ENCODE data around the gene SGIP1. TPM values are rescaled to one million over a fixed set of nuclear protein-coding genes. Genes with fewer than 3 reads are reported as not detected.

The SGIP1 gene
- total RNA-seq, 1 experiment from 2014 or later: not detected

DNA sequence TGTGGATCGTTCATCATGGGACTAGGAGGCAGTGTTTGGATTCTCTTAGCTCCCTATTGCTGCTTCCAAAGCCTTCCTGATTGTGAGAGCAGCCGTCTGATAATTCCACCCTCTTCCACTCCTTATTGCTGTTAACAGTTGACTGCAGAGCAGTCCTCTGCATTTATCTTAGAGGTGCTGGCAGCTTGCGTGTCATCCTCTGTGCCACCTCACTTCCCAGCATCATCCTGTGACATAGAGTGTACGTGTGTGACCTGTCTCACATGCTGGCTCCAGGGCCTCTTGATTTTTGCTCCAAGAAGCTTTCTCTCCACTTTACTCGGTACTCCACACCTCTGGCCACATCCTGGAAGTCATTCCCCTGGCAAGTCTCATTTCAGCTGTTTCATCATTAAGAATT is 165.3 kb downstream of the SGIP1 start:
- ChIA-PET CTCF (no interaction called here), POLR2A (no interaction called here)
- Mint-ChIP-seq H3K9me3 (ENCODE audit: unreplicated experiment) (no peaks in the 10 kb centered on the region), H3K4me1 (ENCODE audit: low read depth, unreplicated experiment) (no peaks in the 10 kb centered on the region), H3K4me3 (ENCODE audit: unreplicated experiment) (no peak overlapping the region), H3K36me3 (ENCODE audit: insufficient read depth, unreplicated experiment) (no peaks in the 10 kb centered on the region), H3K27ac (ENCODE audit: unreplicated experiment) (no peak overlapping the region), H3K27me3 (ENCODE audit: insufficient read depth, unreplicated experiment) (no peaks in the 10 kb centered on the region)
- H3K9me3 ChIP-seq: no peaks in the 10 kb centered on the region
- no peak for DNase-seq
- H3K4me1 ChIP-seq: no peaks in the 10 kb centered on the region
- intact Hi-C loops (cut with micrococcal nuclease; ENCODE audit: unreplicated experiment): no loop called here
- no peaks in the 10 kb centered on the region for H3K36me3 ChIP-seq (ENCODE audit: control insufficient read depth, insufficient read depth, low read length)
- no peak overlapping the region for H3K4me3 ChIP-seq (ENCODE audit: low read depth, low read length)
- no peak for TF ChIP-seq CTCF (IDR thresholded peaks at IDR 0.05; ENCODE audit: insufficient read depth in 1 of 2, low read depth in 1 of 2, low read length in 1 of 2, severe bottlenecking in 1 of 2, unreplicated experiment in 1 of 2)
- no TSS peak for BruUV-seq (replicated peaks)
- H3K27me3 ChIP-seq (replicated peaks; ENCODE audit: control insufficient read depth, insufficient read depth, low read length): no peaks in the 10 kb centered on the region

DNA sequence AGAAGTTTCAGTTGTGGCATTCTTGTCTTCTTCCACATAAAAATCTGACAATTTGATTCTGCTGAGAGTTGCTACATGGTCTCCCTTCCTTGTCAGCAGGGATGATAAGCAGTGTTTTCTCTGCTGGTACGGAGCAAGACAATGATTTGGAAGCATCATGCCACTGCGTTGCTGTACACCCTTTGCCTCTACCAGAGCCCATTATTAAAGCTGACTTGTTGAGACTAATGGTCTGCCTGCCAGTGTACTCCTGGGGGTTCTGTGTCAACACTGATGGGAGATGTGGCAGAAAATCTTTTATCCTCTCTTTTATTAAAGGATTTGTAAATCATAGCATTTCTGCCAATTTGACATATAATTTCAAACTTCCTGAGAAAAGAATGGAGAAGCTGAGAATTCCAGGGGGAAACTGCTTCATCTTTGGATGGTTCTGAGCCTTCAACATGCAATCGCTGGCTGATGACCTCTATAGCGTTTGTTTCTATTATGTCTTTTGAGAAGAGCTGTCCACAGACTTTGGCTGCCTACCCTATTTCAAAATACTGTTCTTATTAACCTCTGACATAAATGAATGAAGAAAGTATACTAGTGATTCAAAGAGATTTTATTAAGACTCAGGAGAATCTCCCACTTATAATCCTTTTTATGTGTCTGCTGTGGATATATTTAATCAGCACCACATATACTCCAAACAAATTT is 170.4 kb downstream of the SGIP1 start:
- Mint-ChIP-seq H3K36me3 (ENCODE audit: insufficient read depth, unreplicated experiment) (no peaks in the 10 kb centered on the region), H3K4me3 (ENCODE audit: unreplicated experiment) (no peak overlapping the region), H3K4me1 (ENCODE audit: low read depth, unreplicated experiment) (no peaks in the 10 kb centered on the region), H3K27ac (ENCODE audit: unreplicated experiment) (no peak overlapping the region), H3K9me3 (ENCODE audit: unreplicated experiment) (no peaks in the 10 kb centered on the region), H3K27me3 (ENCODE audit: insufficient read depth, unreplicated experiment) (no peaks in the 10 kb centered on the region)
- no peak for TF ChIP-seq CTCF (IDR thresholded peaks at IDR 0.05; ENCODE audit: insufficient read depth in 1 of 2, low read depth in 1 of 2, low read length in 1 of 2, severe bottlenecking in 1 of 2, unreplicated experiment in 1 of 2)
- ChIA-PET CTCF (no interaction called here), POLR2A (no interaction called here)
- Histone ChIP-seq H3K27me3 (replicated peaks; ENCODE audit: control insufficient read depth, insufficient read depth, low read length) (no peaks in the 10 kb centered on the region), H3K4me3 (ENCODE audit: low read depth, low read length) (no peak overlapping the region), H3K36me3 (ENCODE audit: control insufficient read depth, insufficient read depth, low read length) (no peaks in the 10 kb centered on the region), H3K4me1 (no peaks in the 10 kb centered on the region), H3K9me3 (no peaks in the 10 kb centered on the region)
- intact Hi-C loops (cut with micrococcal nuclease; ENCODE audit: unreplicated experiment): no loop called here
- no TSS peak for BruUV-seq (replicated peaks)
- DNase-seq: no peak

DNA sequence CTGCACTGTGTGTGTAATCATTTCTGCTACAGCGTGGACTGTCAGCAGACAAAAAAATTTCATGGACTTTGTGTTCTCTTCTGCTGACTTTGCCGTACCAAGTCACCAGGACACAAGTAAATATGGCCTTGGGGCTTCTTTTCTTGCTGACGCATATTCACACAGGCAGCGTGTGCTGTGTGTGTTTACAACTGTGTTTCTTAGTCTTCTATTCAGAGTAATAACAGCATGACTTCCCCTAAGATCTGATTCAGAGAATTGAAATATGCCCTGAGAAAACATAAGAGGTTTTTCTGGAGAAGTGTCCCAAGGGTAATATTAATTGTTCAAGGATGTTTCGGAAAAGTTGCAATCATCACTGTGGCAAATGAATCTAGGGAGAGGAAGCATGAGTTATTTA is 171.2 kb downstream of the SGIP1 start:
- H3K9me3 Mint-ChIP-seq (ENCODE audit: unreplicated experiment): no peaks in the 10 kb centered on the region
- H3K27me3 Mint-ChIP-seq (ENCODE audit: insufficient read depth, unreplicated experiment): no peaks in the 10 kb centered on the region
- POLR2A ChIA-PET: no interaction called here
- DNase-seq: no peak
- BruUV-seq (replicated peaks): no TSS peak
- TF ChIP-seq CTCF (IDR thresholded peaks at IDR 0.05; ENCODE audit: insufficient read depth in 1 of 2, low read depth in 1 of 2, low read length in 1 of 2, severe bottlenecking in 1 of 2, unreplicated experiment in 1 of 2): no peak
- H3K27ac Mint-ChIP-seq (ENCODE audit: unreplicated experiment): no peak overlapping the region
- Histone ChIP-seq H3K36me3 (ENCODE audit: control insufficient read depth, insufficient read depth, low read length) (no peaks in the 10 kb centered on the region), H3K27me3 (replicated peaks; ENCODE audit: control insufficient read depth, insufficient read depth, low read length) (no peaks in the 10 kb centered on the region), H3K9me3 (no peaks in the 10 kb centered on the region), H3K4me1 (no peaks in the 10 kb centered on the region), H3K4me3 (ENCODE audit: low read depth, low read length) (no peak overlapping the region)
- H3K4me1 Mint-ChIP-seq (ENCODE audit: low read depth, unreplicated experiment): no peaks in the 10 kb centered on the region
- no peaks in the 10 kb centered on the region for H3K36me3 Mint-ChIP-seq (ENCODE audit: insufficient read depth, unreplicated experiment)
- intact Hi-C loops (cut with micrococcal nuclease; ENCODE audit: unreplicated experiment): no loop called here
- no peak overlapping the region for H3K4me3 Mint-ChIP-seq (ENCODE audit: unreplicated experiment)
- CTCF ChIA-PET: no interaction called here

Measured in Caco-2 (cell line).